WI38 (cell line): Measurements from ENCODE around the gene MYRIP.

Source experiments
- H3K4me3 ChIP-seq: 2 replicates; pipeline ENCODE4 v1.5.1; 2011; ENCODE audit warnings: low read depth, mild to moderate bottlenecking, control low read depth, low read length
- CTCF ChIP-seq: IDR thresholded peaks from 2 replicates; pipeline ENCODE4 v1.5.1; 2012; ENCODE audit warnings: low read depth, mild to moderate bottlenecking, control low read depth, low read length

Gene MYRIP

GRCh38 chr3:40254491-40254890 is 445.1 kb downstream of the MYRIP start:
- TF ChIP-seq CTCF = no peak

GRCh38 chr3:40254891-40255290 is 445.5 kb downstream of the MYRIP start:
- no peak overlapping the region for H3K4me3 ChIP-seq
- no peak for TF ChIP-seq CTCF

More at GRCh38 chr3:40254491-40254890, 445.1 kb downstream of the MYRIP start:
- no peak overlapping the region for H3K4me3 ChIP-seq

GRCh38 chr3:40255532-40255931 is 446.1 kb downstream of the MYRIP start:
- H3K4me3 ChIP-seq = no peak overlapping the region
- no peak for TF ChIP-seq CTCF

GRCh38 chr3:40258064-40258463 is 448.7 kb downstream of the MYRIP start:
- no peak overlapping the region for H3K4me3 ChIP-seq
- no peak for TF ChIP-seq CTCF

GRCh38 chr3:40258555-40258954 is 449.1 kb downstream of the MYRIP start:
- H3K4me3 ChIP-seq = no peak overlapping the region
- TF ChIP-seq CTCF = no peak

GRCh38 chr3:40262331-40262730 is 452.9 kb downstream of the MYRIP start:
- TF ChIP-seq CTCF = no peak
- H3K4me3 ChIP-seq = no peak overlapping the region

GRCh38 chr3:40264451-40264850 is 455.0 kb downstream of the MYRIP start:
- no peak for TF ChIP-seq CTCF
- H3K4me3 ChIP-seq = no peak overlapping the region
